HCT116 (cell line): Measurements from ENCODE around the gene SSC4D. TPM values are rescaled to one million over a fixed set of nuclear protein-coding genes. Genes with fewer than 3 reads are reported as not detected.

Source experiments
- ATAC-seq: fragments of 200-7000 bp; cut with Tn5 transposase; 2 replicates; pipeline ENCODE4 v1.9.1; 2020; ENCODE audit warnings: mild to moderate bottlenecking, moderate library complexity
- BruUV-seq: library from RNA; stranded (reverse); fragments of 400-500 nt; replicated peaks from 2 replicates; lab custom pipeline; 2021; lab: Mats Ljungman, UMichigan
- CTCF ChIA-PET: fragments of 300-600 bp; sonication (Branson Sonifier 250); formaldehyde crosslinking; loops from one replicate; lab custom pipeline; 2021; ENCODE audit warnings: antibody characterized with exemption; lab: Charles Lee
- POLR2A ChIA-PET: fragments of 300-600, 350-600 bp; sonication (Branson Sonifier 250); formaldehyde crosslinking; loops from one replicate; lab custom pipeline; 2021; ENCODE audit warnings: antibody characterized with exemption; lab: Charles Lee
- RAD21 ChIA-PET, 2 experiments: fragments of 300-600 bp; sonication (Branson Sonifier 250); formaldehyde crosslinking; loops; one replicate each; lab custom pipeline; 2023; ENCODE audit warnings: low total read pairs in 2 of 2; ENCODE audit not compliant: uncharacterized antibody in 2 of 2, unreplicated experiment in 2 of 2, low non-redundant PET in 1 of 2; lab: Charles Lee
- DNase-seq: peaks from one replicate; pipeline ENCODE4 v3.0.0-alpha.2; 2010; ENCODE audit warnings: low read depth, low spot score
- H2AFZ ChIP-seq: fragments of 200-600 bp; shearing (Covaris generic), sonication (generic); 2 replicates; pipeline ENCODE4 v1.6.1; 2017; ENCODE audit warnings: low read depth, mixed run types, mixed read lengths, antibody characterized with exemption, low read length; ENCODE audit not compliant: poor library complexity, severe bottlenecking
- H3K27ac ChIP-seq: 2 replicates; pipeline ENCODE4 v1.5.1; 2012; ENCODE audit warnings: low read depth, low read length
- H3K27me3 ChIP-seq: fragments of 200-600 bp; sonication (generic); 2 replicates; pipeline ENCODE4 v1.6.1; 2016; ENCODE audit warnings: mixed run types, low read length, mixed read lengths; ENCODE audit not compliant: insufficient read depth
- H3K36me3 ChIP-seq, 2 experiments: fragments of 200-500 bp in 1 of 2; fragments of 200-600 bp in 1 of 2; sonication (Bioruptor generic) in 1 of 2; sonication (generic) in 1 of 2; 2 replicates each; pipeline versions ENCODE4 v1.5.1 to v1.6.1; 2014 to 2016; ENCODE audit warnings: low read length in 2 of 2, inconsistent platforms in 1 of 2, mixed read lengths in 1 of 2, mixed run types in 1 of 2; ENCODE audit not compliant: insufficient read depth in 2 of 2, control insufficient read depth in 1 of 2
- H3K4me1 ChIP-seq, 2 experiments: fragments of 200-600 bp in 1 of 2; sonication (generic) in 1 of 2; 2 replicates each; pipeline versions ENCODE4 v1.5.1 to v1.6.1; 2012 to 2017; ENCODE audit warnings: low read length in 2 of 2, inconsistent platforms in 1 of 2, mild to moderate bottlenecking in 1 of 2, mixed read lengths in 1 of 2, mixed run types in 1 of 2, moderate library complexity in 1 of 2; ENCODE audit not compliant: insufficient read depth in 2 of 2, control insufficient read depth in 1 of 2
- H3K4me2 ChIP-seq: fragments of 200-600 bp; sonication (generic); 2 replicates; pipeline ENCODE4 v1.6.1; 2017; ENCODE audit warnings: mixed run types, low read length, mixed read lengths
- H3K4me3 ChIP-seq, 2 experiments: fragments of 200-600 bp in 1 of 2; sonication (generic) in 1 of 2; replicated peaks in 1 of 2; 2 replicates each; pipeline ENCODE4 v1.5.1; 2011 to 2016; ENCODE audit warnings: low read length in 2 of 2, control low read depth in 1 of 2, low read depth in 1 of 2, mild to moderate bottlenecking in 1 of 2, mixed read lengths in 1 of 2, mixed run types in 1 of 2
- H3K79me2 ChIP-seq: fragments of 200-600 bp; sonication (generic); 2 replicates; pipeline ENCODE4 v1.6.1; 2017; ENCODE audit warnings: mild to moderate bottlenecking, mixed run types, low read length, moderate library complexity, mixed read lengths; ENCODE audit not compliant: insufficient read depth
- H3K9ac ChIP-seq: fragments of 200-600 bp; sonication (generic); 2 replicates; pipeline ENCODE4 v1.6.1; 2016; ENCODE audit warnings: low read length, mixed read lengths
- H3K9me2 ChIP-seq: fragments of 200-600 bp; sonication (generic), shearing (Covaris generic); 2 replicates; pipeline ENCODE4 v1.6.1; 2017; ENCODE audit warnings: mixed run types, mild to moderate bottlenecking, moderate library complexity; ENCODE audit not compliant: insufficient read depth
- H3K9me3 ChIP-seq, 2 experiments: fragments of 200-500 bp in 1 of 2; fragments of 200-600 bp in 1 of 2; sonication (Bioruptor generic) in 1 of 2; sonication (generic) in 1 of 2; 2 replicates each; pipeline ENCODE4 v1.6.1; 2014 to 2017; ENCODE audit warnings: low read length in 2 of 2, mixed read lengths in 2 of 2, inconsistent platforms in 1 of 2, low read depth in 1 of 2, mild to moderate bottlenecking in 1 of 2, mixed run types in 1 of 2, moderate library complexity in 1 of 2; ENCODE audit not compliant: control insufficient read depth in 1 of 2, insufficient read depth in 1 of 2
- H4K20me1 ChIP-seq: fragments of 200-600 bp; sonication (generic), shearing (Covaris generic); 2 replicates; pipeline ENCODE4 v1.6.1; 2017; ENCODE audit warnings: mixed run types, mild to moderate bottlenecking, moderate library complexity; ENCODE audit not compliant: insufficient read depth
- CEBPB ChIP-seq: IDR thresholded peaks from 2 replicates; pipeline ENCODE4 v1.6.1; 2012; ENCODE audit warnings: low read depth
- EGR1 ChIP-seq: IDR thresholded peaks from 2 replicates; pipeline ENCODE4 v1.6.1; 2012; ENCODE audit warnings: low read depth
- EZH2 ChIP-seq: fragments of 200-600 bp; sonication (generic); IDR thresholded peaks from 2 replicates; pipeline ENCODE4 v1.6.1; 2017; ENCODE audit warnings: antibody characterized with exemption, mixed run types
- FOSL1 ChIP-seq: IDR thresholded peaks from 2 replicates; pipeline ENCODE4 v1.6.1; 2012; ENCODE audit warnings: low read depth
- POLR2AphosphoS5 ChIP-seq: IDR thresholded peaks from 2 replicates; pipeline ENCODE4 v1.6.1; 2011; ENCODE audit warnings: mild to moderate bottlenecking, low read depth, low read length, moderate library complexity
- SIN3A ChIP-seq: IDR thresholded peaks from 2 replicates; pipeline ENCODE4 v1.6.1; 2012; ENCODE audit warnings: low read depth
- SP1 ChIP-seq: IDR thresholded peaks from 2 replicates; pipeline ENCODE4 v1.6.1; 2012; ENCODE audit warnings: low read depth
- SRF ChIP-seq: IDR thresholded peaks from 2 replicates; pipeline ENCODE4 v1.6.1; 2012; ENCODE audit warnings: low read depth
- TCF7L2 ChIP-seq: IDR thresholded peaks from 2 replicates; pipeline ENCODE4 v1.7.0; 2011; ENCODE audit warnings: borderline replicate concordance, inconsistent platforms; ENCODE audit not compliant: insufficient read depth, insufficient read length; ENCODE audit errors: extremely low read depth
- YY1 ChIP-seq: IDR thresholded peaks from 2 replicates; pipeline ENCODE4 v1.6.1; 2011; ENCODE audit warnings: low read length, low read depth, moderate library complexity, mild to moderate bottlenecking; ENCODE audit not compliant: insufficient replicate concordance; ENCODE audit errors: extremely low read depth
- ZBTB33 ChIP-seq: IDR thresholded peaks from 2 replicates; pipeline ENCODE4 v1.6.1; 2011; ENCODE audit warnings: mild to moderate bottlenecking, low read length, moderate library complexity; ENCODE audit not compliant: insufficient replicate concordance; ENCODE audit errors: extremely low read depth
- ZNF274 ChIP-seq: fragments of 200-500 bp; sonication (Bioruptor generic); IDR thresholded peaks from 2 replicates; pipeline ENCODE4 v1.6.1; 2014; ENCODE audit warnings: mild to moderate bottlenecking, low read depth, low read length, inconsistent platforms
- intact Hi-C: fragments of 100-400 bp; cut with micrococcal nuclease; formaldehyde crosslinking; loops from 2 replicates; pipeline ENCODE4 v1.10.0; 2022
- total RNA-seq: library from RNA; stranded (reverse); gene quantifications from one replicate; pipeline ENCODE4 v1.2.1, GENCODE V29; 2021; ENCODE audit not compliant: unreplicated experiment
- TF ChIP-seq, protein P1 (sequence below): IDR thresholded peaks from 2 replicates; pipeline ENCODE4 v1.6.1; 2012
- TF ChIP-seq, protein P2 (sequence below): IDR thresholded peaks from 2 replicates; pipeline ENCODE4 v1.6.1; 2012
- TF ChIP-seq, protein P3 (sequence below): IDR thresholded peaks from 2 replicates; pipeline ENCODE4 v1.6.1; 2012; ENCODE audit warnings: low read depth

SSC4D gene
- total RNA-seq, 1 experiment from 2014 or later: 1.1 TPM

DNA sequence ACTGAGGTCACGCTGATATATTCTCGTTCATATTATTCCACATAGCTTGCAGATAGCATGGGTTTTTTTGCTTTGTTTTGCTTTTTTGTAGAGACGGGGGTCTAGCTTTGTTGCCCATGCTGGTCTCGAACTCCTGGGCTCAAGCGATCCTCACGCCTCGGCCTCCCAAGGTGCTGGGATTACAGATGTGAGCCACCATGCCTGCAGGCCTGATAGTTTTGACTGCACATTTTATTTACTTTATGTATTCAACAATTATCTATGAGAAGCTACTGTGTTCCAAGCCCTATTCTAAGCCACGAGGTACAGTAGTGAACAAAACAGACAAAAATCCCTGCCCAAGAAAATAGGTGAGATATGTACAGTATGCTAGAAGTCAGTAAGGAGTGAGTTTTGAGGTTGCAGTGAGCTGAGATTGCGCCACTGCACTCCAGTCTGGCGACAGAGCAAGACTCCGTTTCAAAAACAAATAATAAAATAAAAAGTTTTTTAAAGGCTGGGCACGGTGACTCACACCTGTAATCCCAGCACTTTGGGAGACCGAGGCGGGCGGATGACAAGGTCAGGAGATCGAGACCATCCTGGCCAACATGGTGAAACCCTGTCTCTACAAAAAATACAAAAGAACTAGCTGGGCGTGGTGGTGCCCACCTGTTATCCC is 49.4 kb downstream of the SSC4D start:
- BruUV-seq: no TSS peak
- H3K9ac ChIP-seq: peak overlapping the region; percentile 99
- TF ChIP-seq CEBPB (no peak), SP1 (no peak), EGR1 (no peak), SRF (no peak), POLR2AphosphoS5 (no peak), ZNF274 (no peak), TCF7L2 (no peak), ZBTB33 (no peak), YY1 (no peak), SIN3A (no peak), FOSL1 (no peak), EZH2 (no peak)
- TF ChIP-seq, protein P1, sequence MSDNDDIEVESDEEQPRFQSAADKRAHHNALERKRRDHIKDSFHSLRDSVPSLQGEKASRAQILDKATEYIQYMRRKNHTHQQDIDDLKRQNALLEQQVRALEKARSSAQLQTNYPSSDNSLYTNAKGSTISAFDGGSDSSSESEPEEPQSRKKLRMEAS: no peak
- TF ChIP-seq, protein P2, sequence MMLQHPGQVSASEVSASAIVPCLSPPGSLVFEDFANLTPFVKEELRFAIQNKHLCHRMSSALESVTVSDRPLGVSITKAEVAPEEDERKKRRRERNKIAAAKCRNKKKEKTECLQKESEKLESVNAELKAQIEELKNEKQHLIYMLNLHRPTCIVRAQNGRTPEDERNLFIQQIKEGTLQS: no peak
- TF ChIP-seq, protein P3, sequence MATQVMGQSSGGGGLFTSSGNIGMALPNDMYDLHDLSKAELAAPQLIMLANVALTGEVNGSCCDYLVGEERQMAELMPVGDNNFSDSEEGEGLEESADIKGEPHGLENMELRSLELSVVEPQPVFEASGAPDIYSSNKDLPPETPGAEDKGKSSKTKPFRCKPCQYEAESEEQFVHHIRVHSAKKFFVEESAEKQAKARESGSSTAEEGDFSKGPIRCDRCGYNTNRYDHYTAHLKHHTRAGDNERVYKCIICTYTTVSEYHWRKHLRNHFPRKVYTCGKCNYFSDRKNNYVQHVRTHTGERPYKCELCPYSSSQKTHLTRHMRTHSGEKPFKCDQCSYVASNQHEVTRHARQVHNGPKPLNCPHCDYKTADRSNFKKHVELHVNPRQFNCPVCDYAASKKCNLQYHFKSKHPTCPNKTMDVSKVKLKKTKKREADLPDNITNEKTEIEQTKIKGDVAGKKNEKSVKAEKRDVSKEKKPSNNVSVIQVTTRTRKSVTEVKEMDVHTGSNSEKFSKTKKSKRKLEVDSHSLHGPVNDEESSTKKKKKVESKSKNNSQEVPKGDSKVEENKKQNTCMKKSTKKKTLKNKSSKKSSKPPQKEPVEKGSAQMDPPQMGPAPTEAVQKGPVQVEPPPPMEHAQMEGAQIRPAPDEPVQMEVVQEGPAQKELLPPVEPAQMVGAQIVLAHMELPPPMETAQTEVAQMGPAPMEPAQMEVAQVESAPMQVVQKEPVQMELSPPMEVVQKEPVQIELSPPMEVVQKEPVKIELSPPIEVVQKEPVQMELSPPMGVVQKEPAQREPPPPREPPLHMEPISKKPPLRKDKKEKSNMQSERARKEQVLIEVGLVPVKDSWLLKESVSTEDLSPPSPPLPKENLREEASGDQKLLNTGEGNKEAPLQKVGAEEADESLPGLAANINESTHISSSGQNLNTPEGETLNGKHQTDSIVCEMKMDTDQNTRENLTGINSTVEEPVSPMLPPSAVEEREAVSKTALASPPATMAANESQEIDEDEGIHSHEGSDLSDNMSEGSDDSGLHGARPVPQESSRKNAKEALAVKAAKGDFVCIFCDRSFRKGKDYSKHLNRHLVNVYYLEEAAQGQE: no peak
- TF ChIP-seq, all 23 proteins: peak for 0
- peaks cover 11 to 30% of the 10 kb centered on the region in 2 experiments for H3K36me3 ChIP-seq
- DNase-seq: no peak
- no peak for ATAC-seq
- ChIA-PET POLR2A (interaction anchor here (0.8 to 2.1 kb wide), 4 partner anchors 12 to 42 kb away, joined by 3 to 8 read pairs (median 6); no protein-coding TSS in a partner anchor), RAD21 (interaction anchor here in 1 of 2 experiments (0.7 kb wide), 1 partner anchor 27 kb away, joined by 4 read pairs; no protein-coding TSS in a partner anchor), CTCF (interaction anchor here (0.6 to 2.2 kb wide), 5 partner anchors 9 to 69 kb away, joined by 3 to 6 read pairs (median 3); no protein-coding TSS in a partner anchor)
- H3K4me3 ChIP-seq: peak overlapping the region in 1 of 2 experiments; percentile 98; a peak in 2 of 4 replicates
- H3K79me2 ChIP-seq: peaks cover 37% of the 10 kb centered on the region
- peak overlapping the region; percentile 2 for H2AFZ ChIP-seq
- no peaks in the 10 kb centered on the region for H3K27me3 ChIP-seq
- peak overlapping the region; percentile 85 for H3K4me2 ChIP-seq
- no peaks in the 10 kb centered on the region for H3K9me2 ChIP-seq
- H3K27ac ChIP-seq: peak overlapping the region; percentile 84
- H4K20me1 ChIP-seq: peaks cover 29% of the 10 kb centered on the region; the same call in 1 of the 2 replicates
- no peaks in the 10 kb centered on the region for H3K9me3 ChIP-seq
- H3K4me1 ChIP-seq: peaks cover 36 to 57% of the 10 kb centered on the region in 2 experiments
- intact Hi-C loops: no loop called here
